HEK293T (cell line): ENCODE measurements around the gene CBFA2T2.
A peak's percentile ranks its signal among the peaks of the same experiment; 100 is the strongest.
"Not testable (repeated sequence)": the region's sequence is repeated elsewhere in the genome, so short reads cannot be mapped to it uniquely, and the experiment has no call there.

Source experiments
- CTCF ChIA-PET: fragments of 350-600 bp; formaldehyde crosslinking; extraction: SDS; loops from one replicate; lab custom pipeline; 2021; ENCODE audit warnings: antibody characterized with exemption, inconsistent platforms; lab: Yijun Ruan, JAX
- POLR2A ChIA-PET: fragments of 350-600 bp; formaldehyde crosslinking; extraction: SDS; loops from one replicate; lab custom pipeline; 2020; ENCODE audit warnings: antibody characterized with exemption, inconsistent platforms; lab: Yijun Ruan, JAX
- DNase-seq: peaks from one replicate; pipeline ENCODE4 v3.0.0; 2012; ENCODE audit warnings: mixed read lengths; ENCODE audit errors: extremely low spot score
- ARNT ChIP-seq: fragments of 450-650 bp; IDR thresholded peaks from 2 replicates; pipeline ENCODE4 v1.6.1; 2017; ENCODE audit warnings: mild to moderate bottlenecking
- BHLHE40 ChIP-seq: fragments of 450-650 bp; IDR thresholded peaks from 2 replicates; pipeline ENCODE4 v1.6.1; 2016; ENCODE audit warnings: mild to moderate bottlenecking, moderate library complexity, borderline replicate concordance
- CTBP1 ChIP-seq: fragments of 450-650 bp; IDR thresholded peaks from 2 replicates; pipeline ENCODE4 v1.6.1; 2016; ENCODE audit warnings: borderline replicate concordance
- ELF4 ChIP-seq: fragments of 450-650 bp; IDR thresholded peaks from 2 replicates; pipeline ENCODE4 v1.6.1; 2017; ENCODE audit warnings: antibody characterized with exemption
- FOXA1 ChIP-seq: fragments of 450-650 bp; IDR thresholded peaks from 2 replicates; pipeline ENCODE4 v1.6.1; 2016; ENCODE audit warnings: mild to moderate bottlenecking
- FOXK2 ChIP-seq: fragments of 450-650 bp; IDR thresholded peaks from 2 replicates; pipeline ENCODE4 v1.6.1; 2016; ENCODE audit warnings: mild to moderate bottlenecking
- FOXM1 ChIP-seq: fragments of 450-650 bp; IDR thresholded peaks from 2 replicates; pipeline ENCODE4 v1.6.1; 2017; ENCODE audit warnings: mild to moderate bottlenecking, borderline replicate concordance
- HDGF ChIP-seq: fragments of 450-650 bp; IDR thresholded peaks from 2 replicates; pipeline ENCODE4 v1.6.1; 2017; ENCODE audit warnings: antibody characterized with exemption, borderline replicate concordance
- L3MBTL2 ChIP-seq: fragments of 450-650 bp; conservative IDR thresholded peaks from 2 replicates; pipeline ENCODE4 v1.6.1; 2016; ENCODE audit warnings: mild to moderate bottlenecking
- LEF1 ChIP-seq: fragments of 450-650 bp; IDR thresholded peaks from 2 replicates; pipeline ENCODE4 v1.6.1; 2017; ENCODE audit warnings: mild to moderate bottlenecking, borderline replicate concordance
- NFRKB ChIP-seq: fragments of 450-650 bp; IDR thresholded peaks from 2 replicates; pipeline ENCODE4 v1.6.1; 2016; ENCODE audit warnings: mild to moderate bottlenecking, moderate library complexity
- PKNOX1 ChIP-seq: fragments of 450-650 bp; IDR thresholded peaks from 2 replicates; pipeline ENCODE4 v1.6.1; 2016
- SP1 ChIP-seq: fragments of 450-650 bp; IDR thresholded peaks from 2 replicates; pipeline ENCODE4 v1.6.1; 2017
- SUZ12 ChIP-seq: fragments of 450-650 bp; IDR thresholded peaks from 2 replicates; pipeline ENCODE4 v1.6.1; 2016; ENCODE audit warnings: mild to moderate bottlenecking
- TARDBP ChIP-seq: fragments of 450-650 bp; IDR thresholded peaks from 2 replicates; pipeline ENCODE4 v1.6.1; 2016
- ZNF384 ChIP-seq: fragments of 450-650 bp; IDR thresholded peaks from 2 replicates; pipeline ENCODE4 v1.6.1; 2016

The CBFA2T2 gene

GRCh38 chr20:33501000-33501399 lies 11.1 kb downstream of the CBFA2T2 start:
- DNase-seq: no peak
- TF ChIP-seq FOXA1 (no peak), NFRKB (no peak), ELF4 (no peak), CTBP1 (no peak)
- ChIA-PET POLR2A (interaction anchor here (2.5 kb wide), 1 partner anchor 11 kb away, joined by 15 read pairs; the partner anchor contains the start of gene CBFA2T2), CTCF (interaction anchor here (0.6 to 1.3 kb wide), 2 partner anchors 11 to 53 kb away, joined by 3 read pairs; partner anchors contain the start of gene CBFA2T2)

DNA sequence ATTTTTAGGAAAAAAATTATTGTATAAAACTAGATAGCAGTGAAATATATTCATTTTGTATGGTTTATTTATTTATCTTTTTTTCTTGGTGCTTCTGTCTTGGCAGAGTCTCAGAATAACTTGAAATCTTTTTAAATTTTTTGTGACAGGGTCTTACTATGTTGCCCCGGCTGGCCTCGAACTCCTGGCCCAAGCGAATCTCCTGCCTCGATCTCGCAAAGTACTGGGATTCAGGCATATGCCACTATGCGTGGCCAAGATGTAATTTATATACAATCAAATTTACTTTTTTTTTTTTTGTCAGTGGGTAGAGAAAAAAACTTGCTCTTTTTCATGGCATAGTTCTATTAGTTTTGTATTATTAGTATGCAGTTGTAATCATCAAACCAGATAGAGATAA lies 13.7 kb downstream of the CBFA2T2 start:
- POLR2A ChIA-PET: interaction anchor here (0.7 to 1.0 kb wide), 2 partner anchors 13 to 1075 kb away, joined by 3 read pairs; partner anchors contain the start of gene CBFA2T2
- TF ChIP-seq SUZ12 (no peak), TARDBP (no peak), FOXM1 (no peak)
- CTCF ChIA-PET: no interaction called here
- no peak for DNase-seq

DNA sequence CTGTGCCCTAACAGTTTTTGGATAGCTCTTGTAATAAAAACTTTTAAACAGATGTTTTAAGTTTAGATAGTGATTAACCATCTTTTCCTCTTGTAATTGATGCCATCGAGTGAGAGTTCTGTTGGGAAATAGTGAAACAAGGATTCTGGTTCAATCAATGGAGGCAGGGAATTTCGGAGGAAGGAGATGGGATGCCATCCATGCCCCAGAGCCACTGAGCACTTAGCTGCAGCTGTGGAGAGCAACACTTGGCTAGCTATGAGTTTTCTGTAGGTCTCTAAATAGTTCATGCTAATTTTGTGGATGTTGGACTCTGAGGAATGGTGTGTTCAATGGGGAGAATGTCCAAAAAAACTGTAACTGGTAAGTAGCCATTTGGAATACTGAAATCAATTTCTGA lies 16.7 kb downstream of the CBFA2T2 start:
- CTCF ChIA-PET: no interaction called here
- TF ChIP-seq PKNOX1: no peak
- no peak for TF ChIP-seq TARDBP
- TF ChIP-seq BHLHE40: no peak
- TF ChIP-seq HDGF: no peak
- no peak for TF ChIP-seq CTBP1
- TF ChIP-seq FOXK2: no peak
- no peak for TF ChIP-seq LEF1
- no peak for TF ChIP-seq FOXM1
- no peak for TF ChIP-seq ZNF384
- TF ChIP-seq SP1: no peak
- TF ChIP-seq SUZ12: no peak
- no peak for TF ChIP-seq NFRKB
- TF ChIP-seq ARNT: no peak
- TF ChIP-seq FOXA1: no peak
- no peak for TF ChIP-seq L3MBTL2
- no peak for DNase-seq
- POLR2A ChIA-PET: interaction anchor here (0.7 to 2.3 kb wide), 2 partner anchors 16 to 157 kb away, joined by 3 to 11 read pairs; partner anchors contain the start of gene CBFA2T2

DNA sequence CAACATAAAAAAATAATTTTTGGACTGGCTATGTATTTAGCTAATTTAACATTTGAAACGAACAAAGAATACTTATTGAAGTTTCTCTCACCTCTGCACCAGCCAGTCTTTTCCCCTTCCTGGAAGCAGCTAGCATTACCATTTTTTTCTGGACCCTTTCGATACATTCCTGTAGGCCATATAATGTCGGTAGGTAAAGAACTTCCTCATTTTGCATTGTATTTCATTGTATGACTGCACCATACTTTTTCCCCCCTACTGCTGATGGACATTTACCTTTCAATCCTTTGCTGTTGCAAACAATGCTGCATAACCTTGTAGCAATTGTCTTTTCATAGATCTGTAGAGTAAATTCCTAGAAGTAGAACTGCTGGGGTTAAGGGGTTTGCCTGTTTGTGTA lies 17.6 kb downstream of the CBFA2T2 start:
- TF ChIP-seq FOXA1: no peak
- TF ChIP-seq FOXM1: no peak
- TF ChIP-seq ARNT: no peak
- TF ChIP-seq BHLHE40: no peak
- no peak for TF ChIP-seq L3MBTL2
- no peak for TF ChIP-seq SP1
- no peak for TF ChIP-seq PKNOX1
- no peak for TF ChIP-seq NFRKB
- no peak for TF ChIP-seq LEF1
- no peak for TF ChIP-seq ZNF384
- no peak for TF ChIP-seq ELF4
- no peak for TF ChIP-seq CTBP1
- no peak for TF ChIP-seq TARDBP
- no peak for TF ChIP-seq SUZ12
- TF ChIP-seq FOXK2: no peak
- TF ChIP-seq HDGF: no peak
- POLR2A ChIA-PET: interaction anchor here (1.4 kb wide), 1 partner anchor 8 kb away, joined by 3 read pairs; no protein-coding TSS in a partner anchor
- CTCF ChIA-PET: no interaction called here
- DNase-seq: no peak

- DNase-seq, CTCF ChIA-PET: not testable (repeated sequence)
- POLR2A ChIA-PET: interaction anchor here (1.4 kb wide), 1 partner anchor 9 kb away, joined by 3 read pairs; no protein-coding TSS in a partner anchor
These were observed 18.1 kb downstream of the CBFA2T2 start for GRCh38 chr20:33508015-33508414.

DNA sequence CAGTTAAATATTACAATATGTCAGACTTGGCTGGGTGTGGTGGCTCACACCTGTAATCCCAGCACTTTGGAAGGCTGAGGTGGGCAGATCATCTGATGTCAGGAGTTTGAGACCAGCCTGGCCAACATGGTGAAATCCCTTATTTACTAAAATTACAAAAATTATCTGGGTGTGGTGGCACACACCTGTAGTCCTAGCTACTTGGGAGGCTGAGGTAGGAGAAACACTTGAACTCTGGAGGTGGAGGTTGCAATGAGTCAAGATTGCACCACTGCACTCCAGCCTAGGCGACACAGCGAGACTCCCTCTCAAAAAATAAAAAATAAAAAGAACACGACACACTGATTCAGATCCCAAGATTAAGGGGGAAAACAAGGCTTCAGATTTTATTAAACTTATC lies 19.2 kb downstream of the CBFA2T2 start:
- DNase-seq, CTCF ChIA-PET, POLR2A ChIA-PET: not testable (repeated sequence)

DNA sequence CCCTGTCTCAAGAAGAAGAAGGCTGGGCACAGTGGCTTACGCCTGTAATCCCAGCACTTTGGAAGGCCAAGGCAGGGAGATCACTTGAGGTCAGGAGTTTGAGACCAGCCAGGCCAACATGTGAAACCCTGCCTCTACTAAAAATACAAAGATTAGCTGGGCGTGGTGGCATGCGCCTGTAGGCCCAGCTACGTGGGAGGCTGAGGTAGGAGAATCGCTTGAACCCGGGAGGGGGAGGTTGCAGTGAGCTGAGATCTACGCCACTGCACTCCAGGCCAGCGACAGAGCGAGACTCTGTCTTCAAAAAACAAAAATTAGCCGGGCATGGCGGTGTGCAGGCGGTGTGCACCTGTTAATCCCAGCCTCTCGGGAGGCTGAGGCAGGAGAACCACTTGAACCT lies 22.0 kb downstream of the CBFA2T2 start:
- CTCF ChIA-PET, DNase-seq, POLR2A ChIA-PET: not testable (repeated sequence)

DNA sequence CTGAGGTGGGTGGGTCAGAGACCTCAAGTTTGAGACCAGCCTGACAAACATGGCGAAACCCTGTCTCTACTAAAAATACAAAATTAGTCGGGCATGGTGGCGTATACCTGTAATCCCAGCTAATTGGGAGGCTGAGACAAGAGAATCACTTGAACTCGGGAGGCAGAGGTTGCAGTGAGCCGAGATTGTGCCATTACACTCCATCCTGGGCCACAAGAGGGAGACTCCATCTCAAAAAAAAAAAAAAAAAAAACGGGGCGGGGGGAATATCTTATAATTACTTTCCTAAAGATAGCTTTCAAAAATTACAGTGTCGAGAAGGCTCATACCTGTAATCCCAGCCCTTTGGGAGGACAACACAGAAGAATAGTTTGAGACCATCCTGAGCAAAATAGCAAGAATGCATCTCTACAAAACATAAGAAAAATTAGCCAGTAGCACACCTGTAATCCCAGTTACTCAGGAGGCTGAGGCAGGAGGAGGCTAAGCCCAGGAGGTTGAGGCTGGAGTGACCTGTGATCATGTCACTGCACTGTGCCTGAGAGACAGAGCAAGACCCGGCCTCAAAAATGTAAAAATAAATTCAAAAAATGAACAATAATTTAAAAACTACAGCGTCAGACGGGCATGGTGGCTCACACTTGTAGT lies 25.8 kb downstream of the CBFA2T2 start:
- ChIA-PET CTCF (interaction anchor here (0.6 to 1.3 kb wide), 6 partner anchors 26 to 138 kb away, joined by 3 to 10 read pairs (median 6); partner anchors contain the start of gene CBFA2T2), POLR2A (interaction anchor here (0.7 to 1.4 kb wide), 2 partner anchors 26 to 138 kb away, joined by 3 read pairs; partner anchors contain the start of gene CBFA2T2)
- TF ChIP-seq FOXA1: no peak
- peak; percentile 87 for TF ChIP-seq ZNF384
- no peak for TF ChIP-seq NFRKB
- DNase-seq: no peak
